H1 (cell line): ENCODE data around the gene SCN8A. TPM values are rescaled to one million over a fixed set of nuclear protein-coding genes. Genes with fewer than 3 reads are reported as not detected.

ENCODE experiments used
- CTCF ChIA-PET: fragments of 300-600 bp; sonication (Branson Sonifier 250); formaldehyde crosslinking; loops from one replicate; lab custom pipeline; 2021; ENCODE audit not compliant: partially characterized antibody; lab: Charles Lee
- POLR2A ChIA-PET: fragments of 300-600 bp; sonication (Branson Sonifier 250); formaldehyde crosslinking; loops from one replicate; lab custom pipeline; 2021; ENCODE audit warnings: inconsistent platforms; ENCODE audit not compliant: partially characterized antibody; lab: Charles Lee
- DNase-seq, 2 experiments: peaks; one replicate each; pipeline versions ENCODE4 v3.0.0 to v3.0.0-alpha.2; 2010 to 2022; ENCODE audit warnings: low spot score in 2 of 2, low read depth in 1 of 2, mixed read lengths in 1 of 2
- FAIRE-seq: peaks from 2 replicates; lab custom pipeline; 2011; peaks lifted over from hg19 to GRCh38; lab: Jason Lieb, UNC
- H2AFZ ChIP-seq: 2 replicates; pipeline ENCODE4 v1.8.1; 2012; ENCODE audit warnings: low read length, inconsistent platforms
- H2AK5ac ChIP-seq: 2 replicates; pipeline ENCODE4 v1.6.1; 2013; ENCODE audit warnings: low read depth, low read length
- H2BK120ac ChIP-seq: replicated peaks from 2 replicates; pipeline ENCODE3; 2013; ENCODE audit warnings: low read depth, low read length, inconsistent platforms
- H2BK12ac ChIP-seq: 2 replicates; pipeline ENCODE4 v1.6.1; 2013; ENCODE audit warnings: low read depth, low read length
- H2BK15ac ChIP-seq: 2 replicates; pipeline ENCODE4 v1.6.1; 2013; ENCODE audit warnings: low read length
- H2BK20ac ChIP-seq: 2 replicates; pipeline ENCODE4 v1.6.1; 2013; ENCODE audit warnings: low read length
- H2BK5ac ChIP-seq: 2 replicates; pipeline ENCODE4 v1.6.1; 2013; ENCODE audit warnings: low read depth, low read length
- H3K14ac ChIP-seq: 2 replicates; pipeline ENCODE4 v1.6.1; 2013; ENCODE audit warnings: inconsistent platforms; ENCODE audit not compliant: insufficient read length
- H3K18ac ChIP-seq: 2 replicates; pipeline ENCODE4 v1.6.1; 2013; ENCODE audit warnings: low read length; ENCODE audit errors: extremely low read depth
- H3K23ac ChIP-seq: 2 replicates; pipeline ENCODE4 v1.6.1; 2013; ENCODE audit warnings: inconsistent platforms; ENCODE audit not compliant: insufficient read length
- H3K23me2 ChIP-seq: 2 replicates; pipeline ENCODE4 v1.6.1; 2013; ENCODE audit warnings: low read depth, low read length
- H3K27ac ChIP-seq: 2 replicates; pipeline ENCODE4 v1.6.1; 2011; ENCODE audit warnings: low read depth, low read length, inconsistent platforms
- H3K27me3 ChIP-seq, 4 experiments: replicated peaks in 1 of 4; 1 replicate in 1 of 4; 2 replicates in 3 of 4; pipeline versions ENCODE4 v1.6.1 to v1.8.1; 2011 to 2013; ENCODE audit warnings: low read length in 3 of 4, mild to moderate bottlenecking in 3 of 4, inconsistent platforms in 2 of 4, mixed read lengths in 2 of 4, moderate library complexity in 1 of 4; ENCODE audit not compliant: control insufficient read depth in 3 of 4, insufficient read depth in 3 of 4; ENCODE audit errors: extremely low read depth in 1 of 4
- H3K36me3 ChIP-seq, 4 experiments: 2 replicates each; pipeline versions ENCODE4 v1.6.1 to v1.8.1; 2011 to 2013; ENCODE audit warnings: mild to moderate bottlenecking in 4 of 4, low read length in 3 of 4, moderate library complexity in 2 of 4, control low read depth in 1 of 4, inconsistent platforms in 1 of 4; ENCODE audit not compliant: insufficient read depth in 4 of 4, control insufficient read depth in 2 of 4
- H3K4ac ChIP-seq: replicated peaks from 2 replicates; pipeline ENCODE3; 2013; ENCODE audit warnings: low read length, low read depth, mixed read lengths, inconsistent platforms; ENCODE audit not compliant: insufficient read length
- H3K4me1 ChIP-seq, 4 experiments: replicated peaks in 1 of 4; 1 replicate in 1 of 4; 2 replicates in 3 of 4; pipeline versions ENCODE4 v1.6.1 to v1.8.1; 2011 to 2013; ENCODE audit warnings: low read length in 3 of 4, inconsistent platforms in 2 of 4, mixed read lengths in 1 of 4; ENCODE audit not compliant: insufficient read depth in 4 of 4, control insufficient read depth in 3 of 4
- H3K4me2 ChIP-seq, 2 experiments: 2 replicates each; pipeline versions ENCODE4 v1.6.1 to v1.8.1; 2011 to 2013; ENCODE audit warnings: low read depth in 2 of 2, low read length in 2 of 2, control low read depth in 1 of 2, inconsistent platforms in 1 of 2, mild to moderate bottlenecking in 1 of 2; ENCODE audit not compliant: insufficient read depth in 1 of 2
- H3K4me3 ChIP-seq, 4 experiments: fragments of 200-600, 300-600 bp in 1 of 4; sonication (generic), shearing (Covaris generic), sonication (Bioruptor Twin) in 1 of 4; 2 replicates each; pipeline versions ENCODE4 v1.5.1 to v1.8.1; 2011 to 2016; ENCODE audit warnings: low read length in 4 of 4, low read depth in 3 of 4, control low read depth in 2 of 4, inconsistent platforms in 2 of 4, mild to moderate bottlenecking in 2 of 4, mixed read lengths in 1 of 4, moderate library complexity in 1 of 4; ENCODE audit not compliant: insufficient read depth in 2 of 4; ENCODE audit errors: extremely low read depth in 1 of 4
- H3K56ac ChIP-seq: replicated peaks from 2 replicates; pipeline ENCODE3; 2013; ENCODE audit warnings: low read depth, mild to moderate bottlenecking, mixed read lengths, low read length, inconsistent platforms; ENCODE audit not compliant: insufficient read length
- H3K79me1 ChIP-seq: 2 replicates; pipeline ENCODE4 v1.6.1; 2013; ENCODE audit warnings: low read depth, low read length, control low read depth
- H3K79me2 ChIP-seq, 2 experiments: 2 replicates each; pipeline versions ENCODE4 v1.6.1 to v1.8.1; 2012 to 2013; ENCODE audit warnings: low read length in 2 of 2, mild to moderate bottlenecking in 2 of 2, inconsistent platforms in 1 of 2; ENCODE audit not compliant: insufficient read depth in 2 of 2, control insufficient read depth in 1 of 2
- H3K9ac ChIP-seq, 4 experiments: replicated peaks in 1 of 4; 1 replicate in 1 of 4; 2 replicates in 3 of 4; pipeline versions ENCODE4 v1.6.1 to v1.8.1; 2011 to 2013; ENCODE audit warnings: low read depth in 3 of 4, low read length in 3 of 4, control low read depth in 2 of 4, mild to moderate bottlenecking in 2 of 4, moderate library complexity in 2 of 4, inconsistent platforms in 1 of 4; ENCODE audit errors: extremely low read depth in 1 of 4
- H3K9me3 ChIP-seq, 2 experiments: 2 replicates each; pipeline versions ENCODE4 v1.6.1 to v1.8.1; 2012 to 2013; ENCODE audit warnings: mild to moderate bottlenecking in 2 of 2, moderate library complexity in 2 of 2, control low read depth in 1 of 2, inconsistent platforms in 1 of 2, low read depth in 1 of 2, low read length in 1 of 2, mixed read lengths in 1 of 2; ENCODE audit not compliant: insufficient read depth in 2 of 2
- H4K20me1 ChIP-seq, 2 experiments: replicated peaks in 1 of 2; 2 replicates each; pipeline versions ENCODE3 to v1.8.1; 2011 to 2013; ENCODE audit warnings: inconsistent platforms in 2 of 2, low read length in 2 of 2, mild to moderate bottlenecking in 1 of 2; ENCODE audit not compliant: insufficient read depth in 2 of 2, control insufficient read depth in 1 of 2
- H4K5ac ChIP-seq: 2 replicates; pipeline ENCODE4 v1.6.1; 2013; ENCODE audit warnings: low read length, low read depth, mixed read lengths, inconsistent platforms; ENCODE audit not compliant: insufficient read length
- H4K8ac ChIP-seq: 2 replicates; pipeline ENCODE4 v1.8.0; 2013; ENCODE audit warnings: mild to moderate bottlenecking, moderate library complexity, low read length, inconsistent platforms; ENCODE audit not compliant: insufficient read depth; ENCODE audit errors: extremely low read depth
- H4K91ac ChIP-seq: replicated peaks from 2 replicates; pipeline ENCODE3; 2013; ENCODE audit warnings: low read length, mixed read lengths, inconsistent platforms; ENCODE audit not compliant: insufficient read length
- CBX5 ChIP-seq: fragments of 300-800, 300-1000 bp; sonication (generic); IDR thresholded peaks from 2 replicates; pipeline ENCODE4 v1.7.1; 2016; ENCODE audit warnings: antibody characterized with exemption, low read length, low read depth
- CBX8 ChIP-seq: fragments of 300-800, 300-1000 bp; sonication (generic); IDR thresholded peaks from 2 replicates; pipeline ENCODE4 v1.7.1; 2016; ENCODE audit warnings: low read depth, low read length, borderline replicate concordance
- CHD2 ChIP-seq: IDR thresholded peaks from 2 replicates; pipeline ENCODE4 v1.6.1; 2012; ENCODE audit warnings: low read length, improper control_type of control experiment
- HDAC6 ChIP-seq: IDR thresholded peaks from one replicate; pipeline ENCODE4 v1.7.1; 2012; ENCODE audit warnings: low read depth, mild to moderate bottlenecking, inconsistent platforms, low read length, moderate library complexity
- JUND ChIP-seq: IDR thresholded peaks from 2 replicates; pipeline ENCODE4 v1.6.1; 2011; ENCODE audit warnings: mild to moderate bottlenecking, improper control_type of control experiment, low read length
- RAD21 ChIP-seq, 2 experiments: IDR thresholded peaks in 1 of 2; conservative IDR thresholded peaks in 1 of 2; 2 replicates each; pipeline ENCODE4 v1.6.1; 2011; ENCODE audit warnings: low read depth in 2 of 2, low read length in 2 of 2, improper control_type of control experiment in 1 of 2, inconsistent platforms in 1 of 2, mild to moderate bottlenecking in 1 of 2, moderate library complexity in 1 of 2
- RBBP5 ChIP-seq: IDR thresholded peaks from 2 replicates; pipeline ENCODE4 v1.7.1; 2012; ENCODE audit warnings: low read depth, mild to moderate bottlenecking, inconsistent platforms, low read length, moderate library complexity, borderline replicate concordance
- SAP30 ChIP-seq: fragments of 300-600 bp; sonication (generic); IDR thresholded peaks from 2 replicates; pipeline ENCODE4 v1.7.1; 2012; ENCODE audit warnings: low read length, moderate library complexity, mild to moderate bottlenecking, inconsistent platforms; ENCODE audit not compliant: insufficient read depth, insufficient replicate concordance
- SIX5 ChIP-seq: IDR thresholded peaks from 2 replicates; pipeline ENCODE4 v1.6.1; 2011; ENCODE audit warnings: mild to moderate bottlenecking, low read depth, low read length
- TAF1 ChIP-seq: IDR thresholded peaks from 2 replicates; pipeline ENCODE4 v1.6.1; 2011; ENCODE audit warnings: mild to moderate bottlenecking, low read depth, low read length
- YY1 ChIP-seq: IDR thresholded peaks from 2 replicates; pipeline ENCODE4 v1.6.1; 2011; ENCODE audit warnings: low read depth, mild to moderate bottlenecking, low read length
- WGBS, 2 experiments: shearing (Covaris generic) in 1 of 2; methylation state at CpG; one replicate each; pipeline versions ENCODE4 v1.1.6 to v1.1.7; 2013 to 2015; ENCODE audit warnings: low lambda C conversion rate in 2 of 2, mixed read lengths in 2 of 2, inconsistent platforms in 1 of 2, low coverage in 1 of 2, missing lambda C conversion rate in 1 of 2; ENCODE audit not compliant: insufficient replicate concordance in 2 of 2, insufficient coverage in 1 of 2, insufficient read length in 1 of 2; ENCODE audit errors: extremely low coverage in 1 of 2, missing lambda C conversion rate in 1 of 2; 5-methylcytosine and 5-hydroxymethylcytosine counted together
- polyA plus RNA-seq, 7 experiments: library from polyadenylated mRNA; depleted of rRNA in 3 of 7; stranded (reverse) in 5 of 7; unstranded in 2 of 7; fragments of >200 nt in 5 of 7; fragments of 200-250 nt in 2 of 7; gene quantifications; 1 replicate in 5 of 7; 2 replicates in 1 of 7; 4 replicates in 1 of 7; pipeline versions ENCODE4 v1.2.1 to v1.2.3, GENCODE V29; 2011 to 2013; ENCODE audit warnings: missing spikeins in 2 of 7, mixed read lengths in 2 of 7
- total RNA-seq: library from RNA; stranded (reverse); fragmentation: NEBNext Ultra II Directional; extraction: Animal tissue kit (Norgen Biotek cat#: 25700); gene quantifications from 2 replicates; pipeline ENCODE4 v1.2.1, GENCODE V29; 2021
- TF ChIP-seq, protein P1 (sequence below): IDR thresholded peaks from 2 replicates; pipeline ENCODE4 v1.6.1; 2012; ENCODE audit warnings: inconsistent platforms

SCN8A gene
- total and polyA plus RNA-seq, 2 of the 8 experiments (the other 6 are each of a cell fraction or from before 2014, with no cell fraction given): 6.3 to 10.7 TPM

DNA sequence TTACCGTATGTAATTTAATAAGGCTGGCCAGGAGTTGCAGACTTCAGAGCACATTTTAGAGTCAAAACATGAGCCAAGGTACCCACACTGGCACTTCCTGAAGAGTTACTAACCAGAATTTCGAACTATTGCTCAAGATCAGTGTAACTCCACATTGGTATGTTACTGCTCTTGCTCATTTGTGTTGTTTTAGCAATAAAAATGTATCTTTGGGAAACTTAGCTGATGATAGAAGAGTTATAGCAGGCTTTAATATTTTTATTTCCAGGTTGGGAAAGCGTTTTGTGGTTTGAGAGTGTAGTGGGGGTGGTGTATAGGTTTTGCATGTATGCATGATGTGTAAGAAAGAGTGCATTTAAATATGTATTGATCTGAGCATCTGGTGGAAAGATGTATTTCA lies 96.6 kb downstream of the SCN8A start:
- no peak overlapping the region for H3K9ac ChIP-seq
- H3K27ac ChIP-seq: no peak overlapping the region
- CTCF ChIA-PET: interaction anchor here (1.3 to 1.5 kb wide), 3 partner anchors 138 to 268 kb away, joined by 3 read pairs; no protein-coding TSS in a partner anchor

More for the DNA sequence above, 96.6 kb downstream of the SCN8A start:
- H2BK120ac ChIP-seq: no peak overlapping the region
- H3K79me2 ChIP-seq: no peaks in the 10 kb centered on the region
- peaks cover 0 to 2% (median 0%) of the 10 kb centered on the region in 4 experiments; a peak in 1 of 8 replicates for H3K36me3 ChIP-seq
- no peak overlapping the region for H2BK15ac ChIP-seq
- no peak overlapping the region for H3K18ac ChIP-seq
- no peak overlapping the region for H4K91ac ChIP-seq
- H3K4me3 ChIP-seq: no peak overlapping the region
- H2BK20ac ChIP-seq: no peak overlapping the region
- H2BK5ac ChIP-seq: no peak overlapping the region
- no peak overlapping the region for H3K14ac ChIP-seq
- H3K23me2 ChIP-seq: no peaks in the 10 kb centered on the region; the same call in 1 of the 2 replicates
- peaks cover 0 to 6% (median 0%) of the 10 kb centered on the region in 4 experiments; a peak in 3 of 7 replicates for H3K4me1 ChIP-seq
- H2AK5ac ChIP-seq: no peak overlapping the region
- H3K4me2 ChIP-seq: no peak overlapping the region
- no peak for DNase-seq
- WGBS, 2 experiments: 83% methylated on average over 3 of the region's 3 CpGs; no CpG with 5 or more reads in 1 of the 2 experiments
- H4K5ac ChIP-seq: no peak overlapping the region
- no peak for FAIRE-seq
- no peaks in the 10 kb centered on the region for H3K9me3 ChIP-seq
- POLR2A ChIA-PET: no interaction called here
- H2BK12ac ChIP-seq: no peak overlapping the region
- H3K79me1 ChIP-seq: no peaks in the 10 kb centered on the region
- no peak overlapping the region for H2AFZ ChIP-seq
- H4K8ac ChIP-seq: no peak overlapping the region
- H3K23ac ChIP-seq: no peak overlapping the region
- no peak overlapping the region for H3K56ac ChIP-seq
- no peak overlapping the region for H3K4ac ChIP-seq
- peaks cover 0 to under 1% (median 0%) of the 10 kb centered on the region in 4 experiments; a peak in 1 of 7 replicates for H3K27me3 ChIP-seq
- no peak for TF ChIP-seq RBBP5
- TF ChIP-seq, protein P1, sequence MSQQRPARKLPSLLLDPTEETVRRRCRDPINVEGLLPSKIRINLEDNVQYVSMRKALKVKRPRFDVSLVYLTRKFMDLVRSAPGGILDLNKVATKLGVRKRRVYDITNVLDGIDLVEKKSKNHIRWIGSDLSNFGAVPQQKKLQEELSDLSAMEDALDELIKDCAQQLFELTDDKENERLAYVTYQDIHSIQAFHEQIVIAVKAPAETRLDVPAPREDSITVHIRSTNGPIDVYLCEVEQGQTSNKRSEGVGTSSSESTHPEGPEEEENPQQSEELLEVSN: no peak
- no peak for TF ChIP-seq YY1
- TF ChIP-seq HDAC6: no peak
- no peak for TF ChIP-seq RAD21 (IDR thresholded peaks at IDR 0.05 in 1 of 2, conservative IDR thresholded peaks at IDR 0.05 in 1 of 2; ENCODE audit: low read depth in 2 of 2, low read length in 2 of 2)
- TF ChIP-seq JUND: no peak
- no peak for TF ChIP-seq TAF1
- no peak for TF ChIP-seq CBX5
- no peak for TF ChIP-seq CHD2
- TF ChIP-seq CBX8: no peak
- no peak for TF ChIP-seq SAP30
- no peak for TF ChIP-seq SIX5
- H4K20me1 ChIP-seq: peaks cover 0 to 3% of the 10 kb centered on the region in 2 experiments
